ENCODE data around the gene GSX2. TPM values are rescaled to one million over a fixed set of nuclear protein-coding genes. Genes with fewer than 3 reads are reported as not detected.
"Not testable (repeated sequence)": the region's sequence is repeated elsewhere in the genome, so short reads cannot be mapped to it uniquely, and the experiment has no call there.

Gene GSX2
- total RNA-seq, 1 donor from 2014 or later: not detected

- no peak for TF ChIP-seq CTCF (IDR thresholded peaks at IDR 0.05; ENCODE audit: partially characterized antibody, unreplicated experiment)
- no peaks in the 10 kb centered on the region for H3K9me3 Mint-ChIP-seq (ENCODE audit: unreplicated experiment)
Measured at GRCh38 chr4:54118850-54119589, 19.1 kb downstream of the GSX2 start.

GRCh38 chr4:54120518-54120917 lies 20.6 kb downstream of the GSX2 start:
- H3K9me3 Mint-ChIP-seq (ENCODE audit: unreplicated experiment): no peaks in the 10 kb centered on the region
- H3K27me3 Mint-ChIP-seq (ENCODE audit: unreplicated experiment): no peaks in the 10 kb centered on the region
- no peak overlapping the region for H3K4me3 Mint-ChIP-seq (ENCODE audit: unreplicated experiment)
- H3K4me1 Mint-ChIP-seq (ENCODE audit: low read depth, unreplicated experiment): no peaks in the 10 kb centered on the region
- TF ChIP-seq CTCF (IDR thresholded peaks at IDR 0.05; ENCODE audit: partially characterized antibody, unreplicated experiment): no peak
- no peak overlapping the region for H3K27ac Mint-ChIP-seq (ENCODE audit: unreplicated experiment)
- no peak for DNase-seq
- no peaks in the 10 kb centered on the region for H3K36me3 Mint-ChIP-seq (ENCODE audit: unreplicated experiment)

More at GRCh38 chr4:54118850-54119589, 19.1 kb downstream of the GSX2 start:
- H3K36me3 Mint-ChIP-seq (ENCODE audit: unreplicated experiment): no peaks in the 10 kb centered on the region
- no peaks in the 10 kb centered on the region for H3K27me3 Mint-ChIP-seq (ENCODE audit: unreplicated experiment)
- H3K4me1 Mint-ChIP-seq (ENCODE audit: low read depth, unreplicated experiment): no peaks in the 10 kb centered on the region
- no peak for DNase-seq
- no peak overlapping the region for H3K27ac Mint-ChIP-seq (ENCODE audit: unreplicated experiment)
- no peak overlapping the region for H3K4me3 Mint-ChIP-seq (ENCODE audit: unreplicated experiment)

- no peak overlapping the region for H3K4me3 Mint-ChIP-seq (ENCODE audit: unreplicated experiment)
- peaks cover 6% of the 10 kb centered on the region for H3K9me3 Mint-ChIP-seq (ENCODE audit: unreplicated experiment)
- H3K4me1 Mint-ChIP-seq (ENCODE audit: low read depth, unreplicated experiment): no peaks in the 10 kb centered on the region
- peaks cover 17% of the 10 kb centered on the region for H3K36me3 Mint-ChIP-seq (ENCODE audit: unreplicated experiment)
- H3K27ac Mint-ChIP-seq (ENCODE audit: unreplicated experiment): no peak overlapping the region
- H3K27me3 Mint-ChIP-seq (ENCODE audit: unreplicated experiment): no peaks in the 10 kb centered on the region
- no peak for DNase-seq
- no peak for TF ChIP-seq CTCF (IDR thresholded peaks at IDR 0.05; ENCODE audit: partially characterized antibody, unreplicated experiment)
Measured at GRCh38 chr4:54127660-54128059, 27.7 kb downstream of the GSX2 start.

- H3K4me1 Mint-ChIP-seq (ENCODE audit: low read depth, unreplicated experiment); H3K4me3 Mint-ChIP-seq (ENCODE audit: unreplicated experiment); H3K9me3 Mint-ChIP-seq (ENCODE audit: unreplicated experiment); H3K27ac Mint-ChIP-seq (ENCODE audit: unreplicated experiment); DNase-seq; H3K27me3 Mint-ChIP-seq (ENCODE audit: unreplicated experiment): not testable (repeated sequence)
- peaks cover 17% of the 10 kb centered on the region for H3K36me3 Mint-ChIP-seq (ENCODE audit: unreplicated experiment)
Measured at GRCh38 chr4:54128694-54129093, 28.7 kb downstream of the GSX2 start.

GRCh38 chr4:54139332-54139731 lies 39.4 kb downstream of the GSX2 start:
- H3K27me3 Mint-ChIP-seq (ENCODE audit: unreplicated experiment): no peaks in the 10 kb centered on the region
- H3K27ac Mint-ChIP-seq (ENCODE audit: unreplicated experiment): no peak overlapping the region
- no peak for DNase-seq
- TF ChIP-seq CTCF (IDR thresholded peaks at IDR 0.05; ENCODE audit: partially characterized antibody, unreplicated experiment): no peak
- H3K4me3 Mint-ChIP-seq (ENCODE audit: unreplicated experiment): no peak overlapping the region
- no peaks in the 10 kb centered on the region for H3K4me1 Mint-ChIP-seq (ENCODE audit: low read depth, unreplicated experiment)
- no peaks in the 10 kb centered on the region for H3K36me3 Mint-ChIP-seq (ENCODE audit: unreplicated experiment)
- no peaks in the 10 kb centered on the region for H3K9me3 Mint-ChIP-seq (ENCODE audit: unreplicated experiment)

Data from glutamatergic neuron (in vitro differentiated cells).